Measurements from ENCODE around the gene GSE1.

- TF ChIP-seq RBAK (tag by site-specific recombination; IDR thresholded peaks at IDR 0.05) (no peak), ZFP3 (tag by site-specific recombination; IDR thresholded peaks at IDR 0.05; ENCODE audit: low read depth) (no peak)
Measured at GRCh38 chr16:85632709-85633437, 19.8 kb downstream of the GSE1 start.
